Stimulated activated CD4-positive, alpha-beta T cell treated with anti-CD3 and anti-CD28 coated beads, Interleukin-12 subunit alpha, Interleukin-12 subunit beta, amount 100 ng/mL, for 4 hours (primary cell): Measurements from ENCODE around the gene LBHD1.
A peak's percentile ranks its signal among the peaks of the same experiment; 100 is the strongest.
"Not testable (repeated sequence)": the region's sequence is repeated elsewhere in the genome, so short reads cannot be mapped to it uniquely, and the experiment has no call there.

Experiments used
- DNase-seq: peaks from one replicate; pipeline ENCODE4 v3.0.0-alpha.2; 2020

LBHD1 gene

DNA sequence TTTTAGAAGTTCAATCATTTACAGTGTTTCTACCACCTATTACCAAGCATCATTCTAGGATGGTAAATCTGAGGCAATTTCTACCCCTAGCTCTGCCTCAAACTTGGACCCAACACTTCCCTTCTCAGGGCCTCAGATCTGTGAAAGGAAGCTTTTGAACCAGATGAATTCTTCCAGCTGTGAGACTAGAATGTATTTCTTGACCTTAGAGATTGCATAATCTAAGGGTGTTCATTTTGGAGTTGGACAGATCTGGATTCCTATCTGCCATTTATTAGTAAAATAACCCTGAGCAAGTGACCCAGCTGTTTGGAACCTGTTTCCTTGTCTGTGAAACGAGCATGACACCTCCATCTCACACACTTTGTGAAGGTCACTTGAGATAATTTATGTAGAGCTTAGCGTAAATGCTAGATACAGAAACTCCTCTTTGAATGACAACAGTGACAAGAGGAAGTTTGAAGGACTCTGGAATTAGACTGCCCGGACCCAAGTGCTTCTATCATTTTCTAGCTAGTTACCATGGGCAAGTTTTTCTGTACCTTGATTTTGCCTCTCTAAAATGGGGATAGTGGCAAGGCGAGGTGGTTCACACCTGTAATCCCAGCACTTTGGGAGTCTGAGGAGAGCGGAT is 15.2 kb downstream of the LBHD1 start:
- DNase-seq, result no peak

DNA sequence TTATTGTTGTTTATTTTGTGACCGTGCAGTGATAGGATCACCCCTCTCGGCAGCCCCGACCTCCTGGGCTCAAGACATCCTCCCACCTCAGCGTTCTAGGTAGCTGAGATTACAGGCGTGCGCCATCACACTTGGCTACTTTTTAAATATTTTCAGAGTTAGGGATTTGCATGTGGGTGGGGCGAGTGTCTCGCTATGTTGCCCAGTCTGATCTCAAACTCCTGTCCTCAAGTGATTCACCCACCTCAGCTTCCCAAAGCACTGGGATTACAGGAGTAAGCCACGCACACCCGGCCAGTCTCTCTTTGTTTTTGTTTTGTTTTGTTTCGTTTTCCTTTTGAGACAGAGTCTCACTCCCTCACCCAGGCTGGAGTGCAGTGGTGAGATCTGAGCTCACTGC is 17.8 kb downstream of the LBHD1 start:
- no peak for DNase-seq

DNA sequence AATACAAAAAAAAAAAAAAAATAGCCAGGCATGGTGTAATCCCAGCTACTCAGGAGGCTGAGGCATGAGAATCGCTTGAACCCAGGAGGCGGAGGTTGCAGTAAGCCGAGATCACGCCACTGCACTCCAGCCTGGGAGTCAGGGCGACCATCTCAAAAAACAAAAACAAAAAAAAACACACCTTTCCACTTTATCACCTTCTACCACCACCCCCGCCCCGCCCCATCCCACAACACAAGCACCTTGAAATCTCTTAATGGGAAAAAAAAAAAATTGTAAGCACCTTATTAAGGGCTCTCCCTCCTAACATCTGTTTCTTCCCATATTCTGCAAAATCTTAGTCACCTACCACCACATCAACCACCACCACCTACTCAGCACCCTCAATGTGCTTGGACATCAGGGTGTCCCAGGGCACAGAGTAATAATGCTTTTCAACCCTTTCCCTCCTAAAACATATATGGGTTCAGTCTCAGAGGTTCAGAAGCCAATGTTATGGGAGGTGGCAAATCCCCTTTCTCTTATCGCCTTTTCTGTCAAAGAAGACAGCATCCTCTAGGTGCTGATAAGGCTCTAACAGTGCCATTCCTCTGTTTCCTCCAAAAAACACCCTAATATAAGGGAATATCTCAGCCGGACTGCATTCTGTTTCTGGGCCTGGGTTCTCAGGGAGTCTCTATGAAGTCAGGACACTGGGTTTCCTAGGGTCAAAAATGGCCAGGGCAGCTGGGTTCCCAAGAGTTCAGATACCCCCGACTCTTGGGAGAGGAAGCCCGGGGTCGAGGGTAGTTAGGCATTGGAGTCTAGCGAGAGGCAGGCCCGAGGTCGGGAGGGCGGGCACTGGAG is 19.7 kb downstream of the LBHD1 start:
- DNase-seq, result no peak

DNA sequence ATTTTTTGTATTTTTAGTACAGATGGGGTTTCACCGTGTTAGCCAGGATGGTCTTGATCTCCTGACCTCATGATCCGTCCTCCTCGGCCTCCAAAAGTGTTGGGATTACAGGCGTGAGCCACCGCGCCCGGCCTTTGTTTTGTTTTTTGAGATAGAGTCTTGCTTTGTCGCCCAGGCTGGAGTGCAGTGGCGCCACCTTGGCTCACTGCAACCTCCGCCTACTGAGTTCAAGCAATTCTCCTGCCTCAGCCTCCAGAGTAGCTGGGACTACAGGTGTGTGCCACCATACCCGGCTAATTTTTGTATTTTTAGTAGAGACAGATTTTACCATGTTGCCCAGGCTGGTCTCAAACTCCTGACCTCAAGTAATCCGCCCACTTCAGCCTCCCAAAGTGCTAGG is 21.8 kb downstream of the LBHD1 start:
- DNase-seq, result not testable (repeated sequence)

DNA sequence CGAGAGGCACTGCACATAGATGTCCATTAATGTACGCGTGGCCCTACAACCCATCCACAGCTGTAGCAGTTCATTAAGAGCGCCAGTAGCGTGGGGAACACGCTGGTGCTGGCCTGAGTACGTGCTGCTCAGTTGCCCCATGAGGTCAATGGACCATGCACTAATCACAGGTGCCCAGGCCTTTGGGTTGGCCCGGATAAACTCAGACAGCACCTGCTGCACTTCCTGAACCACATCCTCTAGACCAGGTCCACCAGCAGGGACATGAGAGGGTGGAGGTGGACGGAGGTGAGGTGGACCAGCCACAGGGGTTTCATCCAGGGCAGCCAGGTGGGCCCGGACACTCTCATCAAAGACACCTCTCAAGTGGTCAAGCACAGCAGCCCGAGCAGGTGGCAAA is 22.6 kb downstream of the LBHD1 start:
- no peak for DNase-seq

DNA sequence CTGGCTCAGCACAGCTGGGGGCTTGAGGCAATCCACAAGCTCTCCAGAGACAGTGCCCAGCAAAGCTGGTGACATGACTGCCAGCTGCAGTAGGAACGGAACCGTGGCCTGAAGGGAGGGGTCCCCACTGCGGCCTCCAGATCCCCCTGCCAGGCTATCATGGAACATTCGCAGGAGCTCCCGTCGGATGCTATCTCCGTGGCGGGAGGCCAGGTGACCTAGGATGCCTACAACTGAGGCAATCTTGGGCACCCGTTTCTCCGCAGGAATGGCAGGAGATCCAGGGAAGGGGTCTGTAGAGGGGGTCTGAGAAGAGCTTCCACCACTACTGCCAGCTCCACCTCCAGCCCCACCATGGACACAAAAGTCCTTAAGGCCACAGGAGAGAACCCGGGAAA is 23.1 kb downstream of the LBHD1 start:
- DNase-seq, result no peak

DNA sequence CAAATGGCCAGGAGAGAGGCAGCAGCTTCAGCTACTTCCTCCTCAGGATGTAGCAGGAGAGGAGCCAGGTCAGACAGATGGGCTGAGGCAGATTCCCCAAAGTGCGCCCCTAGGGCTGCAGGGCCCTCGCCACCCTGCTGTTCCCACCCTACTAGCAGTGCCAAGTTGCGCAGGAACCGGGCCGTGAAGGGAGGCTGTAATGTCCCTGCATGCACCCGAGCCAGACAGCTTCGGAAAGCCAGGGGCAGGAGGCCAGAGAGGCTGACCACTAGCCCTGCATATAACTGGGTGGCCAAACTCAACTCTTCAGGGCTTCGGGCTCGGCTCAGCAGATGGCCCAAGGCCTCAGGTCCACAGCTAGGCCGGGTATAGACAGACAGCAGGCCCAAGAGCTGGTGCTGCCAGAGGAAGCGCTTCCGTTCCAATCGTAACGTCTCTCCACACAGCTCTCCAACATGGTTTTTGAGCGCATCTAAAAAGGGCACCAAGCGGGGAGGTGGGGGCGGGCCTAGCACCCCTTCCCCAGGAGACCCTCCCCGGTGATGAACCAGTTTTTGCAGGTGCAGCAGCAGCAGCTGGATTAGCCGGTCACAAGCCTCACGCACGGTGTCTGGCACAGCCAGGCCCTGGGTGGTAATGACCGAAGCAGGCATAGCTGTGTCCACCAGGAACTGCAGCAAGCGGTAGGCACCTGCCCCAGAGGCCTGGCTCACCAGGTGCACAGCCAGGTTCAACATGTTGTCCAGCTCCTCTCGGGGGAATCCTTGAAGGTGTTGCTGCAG is 23.7 kb downstream of the LBHD1 start:
- DNase-seq, result no peak

DNA sequence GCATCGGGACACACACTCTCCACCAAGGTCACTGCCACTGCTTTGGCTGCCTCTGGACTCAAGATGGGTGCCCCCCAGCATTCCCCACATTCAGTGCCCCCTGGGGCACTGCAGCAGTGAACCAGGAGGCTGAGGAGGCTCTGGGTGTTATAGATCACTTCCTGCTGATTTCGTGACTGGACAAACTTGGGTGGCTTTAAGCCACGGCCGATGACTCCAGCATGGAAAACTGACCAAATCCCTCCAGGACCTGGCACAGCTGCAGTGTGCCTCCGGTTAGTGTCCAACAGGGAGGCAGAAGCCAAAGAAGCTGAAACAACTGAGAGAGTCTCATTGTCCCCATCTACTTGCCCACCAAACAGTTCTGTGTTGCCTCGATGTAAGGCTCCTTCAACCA is 24.5 kb downstream of the LBHD1 start:
- no peak for DNase-seq

DNA sequence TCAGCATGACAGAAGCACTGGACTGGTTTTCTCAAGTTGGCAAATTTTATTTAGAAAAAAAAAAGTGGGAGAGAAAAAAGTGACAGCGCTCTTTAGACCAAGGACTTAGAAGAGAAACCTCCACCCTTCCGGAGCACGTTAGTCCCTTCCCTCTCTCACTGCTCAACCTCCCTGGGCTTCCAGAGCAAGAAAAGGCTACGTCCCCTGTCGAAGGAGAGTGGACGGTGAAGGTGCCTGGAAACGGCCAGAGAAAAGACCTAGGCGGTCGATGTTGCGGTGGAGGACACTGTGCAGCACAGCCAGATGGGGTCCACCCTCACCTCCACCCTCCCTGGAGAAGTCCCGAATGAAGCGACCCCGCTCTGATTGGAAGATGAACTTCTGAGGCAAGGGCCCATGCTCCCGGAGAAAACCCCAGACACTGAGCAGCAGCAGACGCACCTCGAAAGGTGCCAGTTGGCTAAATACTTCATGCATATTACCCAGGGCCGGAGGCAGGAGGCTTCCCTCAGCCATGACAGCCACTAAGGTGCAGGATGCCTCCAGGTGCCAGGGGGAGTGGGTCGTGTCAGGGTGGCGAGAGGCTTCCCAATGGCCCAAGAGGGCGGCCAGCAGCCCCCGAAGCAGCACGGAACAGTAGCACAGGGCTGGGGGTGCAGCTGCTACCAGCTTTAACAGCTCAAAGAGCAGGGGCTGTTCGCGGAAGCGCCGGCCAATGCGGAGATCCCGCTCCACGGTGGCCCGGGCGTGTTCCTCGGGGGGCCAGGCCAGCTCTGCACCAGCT is 25.1 kb downstream of the LBHD1 start:
- no peak for DNase-seq

DNA sequence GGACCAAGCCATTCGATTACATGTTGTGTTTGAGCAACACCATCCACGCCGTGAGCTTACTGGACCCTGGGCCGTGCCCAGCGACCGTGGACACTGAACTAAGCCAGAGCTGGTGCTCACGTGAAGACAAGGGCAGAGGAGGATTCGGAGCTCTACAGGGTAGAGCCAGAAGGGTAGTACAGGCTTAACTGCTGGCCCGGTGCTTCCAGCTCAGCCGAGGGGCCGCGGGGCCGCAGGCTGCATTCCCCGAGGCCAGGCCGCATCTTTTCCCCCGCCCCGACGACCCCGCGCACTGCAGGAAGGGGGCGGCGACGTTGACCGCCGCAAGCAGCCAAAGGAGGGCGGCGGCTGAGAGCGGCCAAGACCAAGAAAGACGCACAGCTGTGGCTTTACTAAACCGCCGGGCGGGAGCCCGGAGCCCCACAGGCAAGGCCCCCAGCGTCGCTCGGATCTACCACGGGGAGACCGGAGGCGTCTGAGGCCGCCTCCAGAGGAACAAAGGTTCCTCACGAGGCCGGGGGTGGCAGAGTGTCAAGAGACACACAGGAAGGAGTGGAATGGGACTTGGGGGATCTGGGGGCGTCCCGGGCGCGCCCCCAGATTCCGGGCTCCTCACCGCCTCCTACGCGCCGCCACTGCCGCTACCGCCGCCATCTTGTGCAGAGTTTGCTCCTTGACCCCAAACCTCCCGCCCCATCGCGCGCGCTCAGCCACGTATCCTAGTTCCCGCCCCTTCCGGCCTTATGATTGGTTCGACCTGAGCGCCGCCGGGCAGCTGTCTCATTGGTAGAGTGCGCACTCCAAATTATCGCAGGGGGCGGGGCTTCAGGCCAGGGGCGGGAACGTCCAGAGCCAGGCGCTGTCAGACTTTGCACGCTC is 25.9 kb downstream of the LBHD1 start, which contains the start of gene GANAB:
TSS of gene GANAB (minus strand) at position 668 of the 879 bp plus-strand sequence. CDS start at position 654, 14 bp downstream.
- peak; percentile 99 for DNase-seq

DNA sequence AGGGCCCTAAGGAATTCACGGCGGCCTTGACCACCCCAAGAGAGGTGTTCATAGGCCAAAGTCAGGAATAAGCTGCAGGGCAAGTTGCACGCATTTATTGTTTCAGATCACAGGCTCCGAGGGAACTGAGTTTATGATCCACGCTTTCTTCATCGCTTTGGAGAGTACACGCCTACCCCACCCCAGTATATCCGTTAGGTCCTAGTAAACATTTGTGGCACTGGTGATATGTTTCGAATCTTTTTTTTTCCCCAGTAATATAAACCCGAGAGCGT is 26.5 kb downstream of the LBHD1 start:
- DNase-seq, result no peak

DNA sequence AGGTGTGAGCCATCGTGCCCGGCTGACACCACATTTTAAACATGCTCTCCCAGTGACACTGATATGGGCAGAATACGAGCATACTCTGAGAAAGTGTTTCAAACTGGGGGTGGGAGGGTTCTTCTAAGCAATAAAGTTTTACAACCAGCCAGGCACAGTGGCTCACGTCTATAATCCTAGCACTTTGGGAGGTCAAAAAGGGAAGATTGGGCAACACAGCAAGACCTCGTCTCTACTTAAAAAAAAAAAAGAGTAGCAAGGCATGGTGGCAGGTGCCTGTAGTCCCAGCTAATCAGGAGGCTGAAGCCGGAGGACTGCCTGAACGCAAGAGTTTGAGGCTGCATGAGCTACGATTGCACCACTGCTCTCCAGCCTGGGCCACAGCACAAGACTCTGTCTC is 27.8 kb downstream of the LBHD1 start:
- no peak for DNase-seq

DNA sequence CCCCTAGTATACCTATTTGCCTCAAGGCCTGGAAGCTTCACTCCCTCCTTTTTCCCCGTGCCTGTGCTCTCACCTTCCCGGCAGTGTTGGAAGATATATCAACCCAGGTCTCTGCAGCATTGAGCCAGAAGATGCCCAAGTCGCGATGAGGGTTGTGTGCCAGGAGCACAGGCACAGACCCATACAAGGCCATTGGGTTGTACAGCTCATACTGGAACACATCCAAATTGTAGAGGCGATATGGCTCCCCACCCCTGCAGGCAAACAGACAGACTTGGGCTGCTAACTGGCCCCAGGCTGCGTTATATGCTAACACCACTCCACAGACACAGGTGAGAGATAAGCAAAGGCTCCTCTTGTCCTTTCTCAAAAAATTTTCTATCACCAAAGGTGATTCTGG is 39.6 kb downstream of the LBHD1 start:
- DNase-seq, result no peak

DNA sequence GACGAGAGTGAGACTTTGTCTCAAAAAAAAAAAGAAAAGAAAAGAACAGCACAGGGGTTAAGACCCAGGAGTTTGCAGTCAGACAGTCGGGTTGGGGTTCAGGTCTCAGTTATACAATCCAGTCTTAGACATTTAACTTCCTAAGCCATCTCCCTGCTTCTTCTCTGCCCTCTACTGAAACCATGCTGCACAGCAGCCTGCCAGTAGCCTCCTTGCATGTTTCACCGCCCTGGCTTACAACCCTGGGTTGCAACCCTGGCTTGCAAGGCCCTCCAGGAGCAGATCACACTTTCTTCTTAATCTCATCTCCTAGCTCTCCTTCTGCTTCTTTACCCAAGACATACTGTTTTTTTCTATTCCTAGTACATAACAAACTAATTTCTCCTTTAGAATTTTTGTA is 44.4 kb downstream of the LBHD1 start:
- no peak for DNase-seq

DNA sequence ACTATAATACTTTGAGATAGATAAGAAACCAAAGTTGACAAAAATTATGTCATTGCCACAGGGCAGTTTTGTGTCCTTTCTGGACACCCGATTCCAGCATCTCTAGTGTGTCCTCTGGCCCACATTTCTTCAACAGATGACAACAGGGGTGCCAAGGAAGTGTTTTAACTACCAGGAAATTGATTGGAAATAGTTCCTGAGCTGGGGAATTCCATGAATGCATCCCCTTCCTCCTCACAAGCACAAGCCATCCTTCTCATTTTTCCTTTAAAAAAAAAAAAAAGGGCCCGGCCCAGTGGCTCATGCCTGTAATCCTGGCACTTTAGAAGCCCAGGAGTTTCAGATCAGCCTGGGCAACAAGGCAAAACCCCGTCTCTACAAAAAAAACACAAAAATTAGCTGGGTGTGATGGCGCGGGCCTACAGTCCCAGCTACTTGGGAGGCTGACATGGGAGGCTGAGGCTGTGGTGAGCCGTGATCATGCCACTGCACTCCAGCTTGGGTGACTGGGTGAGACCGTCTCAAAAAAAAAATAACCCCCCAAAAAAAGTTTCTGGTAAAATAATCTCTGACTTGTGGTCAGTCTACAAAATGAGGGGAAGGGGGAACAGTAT is 49.5 kb downstream of the LBHD1 start:
- DNase-seq, result no peak

DNA sequence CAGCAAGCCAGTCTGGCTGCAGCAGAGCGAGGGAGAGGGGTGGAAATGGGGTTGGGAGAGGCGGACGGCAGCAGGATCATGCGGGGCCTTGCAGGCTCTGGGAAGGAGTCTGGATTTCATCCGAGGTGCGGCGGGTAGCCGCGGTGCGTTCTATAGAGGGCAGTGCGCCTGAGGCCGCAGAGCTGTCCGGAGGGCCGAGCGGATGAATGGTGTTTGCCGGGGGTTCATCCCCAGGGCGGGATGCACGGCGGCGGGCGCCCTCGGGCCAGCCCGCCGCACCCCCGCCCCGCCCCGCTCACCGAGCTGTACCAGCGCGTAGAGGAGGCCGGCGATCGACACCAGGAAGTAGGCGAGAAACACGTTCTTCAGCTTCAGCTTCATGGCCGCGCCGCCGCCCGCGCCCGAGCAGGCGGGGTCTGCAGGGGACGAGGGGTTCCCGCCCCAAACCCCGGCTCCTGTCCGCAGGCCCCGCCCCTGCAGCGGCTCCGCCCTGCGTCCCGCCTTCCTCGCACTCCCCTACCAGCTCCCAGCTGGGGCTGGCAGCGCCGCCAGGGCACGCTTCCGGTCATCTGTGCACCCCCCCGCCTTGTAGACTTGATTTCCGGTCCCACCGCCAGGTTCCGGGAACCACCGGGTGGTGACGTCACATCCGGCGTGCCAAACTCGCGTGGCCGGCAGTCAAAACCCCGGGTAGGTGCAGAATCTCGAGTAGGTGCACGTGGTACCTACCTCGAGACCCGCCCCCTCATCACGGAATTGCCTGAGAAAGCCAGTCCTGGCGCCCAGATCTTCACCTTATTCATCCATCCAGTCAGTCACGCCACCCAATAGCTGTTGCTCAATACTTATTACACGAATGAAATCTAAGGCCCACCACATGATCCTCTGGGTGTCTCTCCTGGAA is 50.2 kb downstream of the LBHD1 start, which contains the start of gene B3GAT3:
TSS of gene B3GAT3 (minus strand) at position 420 of the 904 bp plus-strand sequence. CDS start at position 381, 39 bp downstream.
- DNase-seq, result peak; percentile 94

DNA sequence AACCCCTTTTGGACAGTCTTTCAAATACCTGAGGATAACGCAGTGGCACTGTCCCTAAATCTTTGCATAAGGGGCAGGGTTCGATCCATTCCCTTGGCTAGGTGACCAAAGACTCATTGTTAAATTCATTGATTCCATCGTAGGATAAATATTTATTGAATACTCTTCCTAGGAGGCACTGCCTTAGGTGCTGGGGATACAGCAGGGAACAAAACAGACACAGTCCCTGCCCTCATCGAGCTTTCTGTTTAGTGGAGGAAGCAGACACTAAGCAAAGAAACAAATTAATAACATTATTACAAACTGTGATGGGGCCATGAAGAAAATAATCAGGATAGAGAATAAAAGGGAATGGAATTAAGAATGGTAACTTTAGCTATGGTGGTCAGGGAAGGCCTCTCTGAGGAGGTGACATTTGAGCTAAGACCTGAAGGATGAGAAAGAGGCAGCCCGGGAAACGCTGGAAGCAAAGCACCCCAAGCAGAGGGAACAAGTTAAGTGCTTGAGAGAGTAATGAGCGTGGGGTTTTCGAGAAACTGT is 51.0 kb downstream of the LBHD1 start:
- DNase-seq, result no peak

DNA sequence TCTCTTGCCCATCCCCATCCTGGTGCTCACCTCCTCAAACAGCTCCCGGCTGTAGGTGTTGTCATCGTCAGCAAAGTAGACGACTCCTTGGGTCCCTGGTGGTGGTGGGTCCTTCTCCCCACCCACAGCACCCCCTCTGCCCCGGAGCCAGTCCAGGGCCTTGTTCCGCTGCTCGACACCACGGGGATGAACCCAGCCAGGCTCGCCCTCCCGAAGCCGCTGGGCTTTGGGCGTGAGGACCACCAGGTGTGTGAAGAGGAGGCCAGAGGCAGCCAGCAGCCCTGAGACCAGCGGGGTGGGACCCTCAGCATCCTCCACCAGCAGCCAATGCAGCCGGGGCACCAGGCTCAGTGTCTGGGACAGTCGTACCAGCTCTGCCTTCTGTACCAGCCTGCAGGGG is 55.1 kb downstream of the LBHD1 start:
- DNase-seq, result not testable (repeated sequence)

DNA sequence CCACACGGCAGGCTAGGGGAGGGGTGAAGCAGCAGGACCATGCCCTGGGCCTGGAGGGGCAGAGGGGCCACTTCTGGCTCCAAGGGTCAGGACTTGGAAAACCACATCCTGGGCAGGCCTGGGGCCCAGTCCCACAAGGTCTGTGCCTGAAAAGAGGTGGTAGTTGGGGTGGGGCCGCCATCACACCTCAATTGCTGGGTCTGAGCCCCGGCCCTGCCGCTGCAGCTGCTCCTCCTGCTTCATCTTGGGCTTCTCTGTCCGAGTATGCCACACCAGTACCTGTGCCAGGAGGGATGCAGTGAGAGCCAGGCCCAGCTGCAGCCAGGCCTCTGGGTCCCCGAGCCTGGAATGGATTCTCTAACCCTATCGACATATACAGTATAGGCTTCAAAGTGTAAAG is 56.5 kb downstream of the LBHD1 start:
- no peak for DNase-seq

DNA sequence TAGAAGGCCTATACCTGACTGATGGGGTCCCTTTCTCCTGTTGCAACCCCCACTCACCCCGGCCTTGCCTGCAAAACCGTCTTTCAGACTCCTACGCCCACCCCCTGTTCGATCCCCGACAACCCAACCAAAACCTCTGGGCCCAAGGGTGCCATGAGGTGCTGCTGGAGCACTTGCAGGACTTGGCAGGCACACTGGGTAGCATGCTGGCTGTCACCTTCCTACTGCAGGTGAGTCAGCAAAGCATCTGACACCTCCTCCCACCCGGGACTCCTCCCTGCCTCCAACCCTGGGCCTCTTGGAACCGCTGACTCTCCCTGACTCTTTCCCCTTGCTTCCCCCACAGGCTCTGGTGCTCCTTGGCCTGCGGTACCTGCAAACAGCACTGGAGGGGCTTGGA is 57.8 kb downstream of the LBHD1 start:
- DNase-seq, result peak; percentile 56
